Natural killer cell (primary cell): Measurements from ENCODE around the gene KLK5. TPM values are rescaled to one million over a fixed set of nuclear protein-coding genes. Genes with fewer than 3 reads are reported as not detected.

ENCODE experiments used
- ATAC-seq, 3 donors: fragments of 150-1000 bp in 2 of 3; fragments of 200-7000 bp in 1 of 3; cut with Tn5 transposase; 1 replicate in 1 of 3; 2 replicates in 2 of 3; pipeline ENCODE4 v1.10.0; 2021; ENCODE audit warnings: mild to moderate bottlenecking in 2 of 3, moderate library complexity in 2 of 3
- DNase-seq, 2 donors: peaks; one replicate each; pipeline versions ENCODE4 v3.0.0 to v3.0.0-alpha.2; 2013 to 2021; ENCODE audit warnings: mixed read lengths in 1 of 2
- H3K27ac ChIP-seq: one replicate; pipeline ENCODE4 v1.5.1; 2013; ENCODE audit warnings: mild to moderate bottlenecking, low read length
- H3K27me3 ChIP-seq: one replicate; pipeline ENCODE4 v1.6.1; 2013; ENCODE audit warnings: low read length; ENCODE audit not compliant: control insufficient read depth, insufficient read depth
- H3K36me3 ChIP-seq: one replicate; pipeline ENCODE4 v1.6.1; 2013; ENCODE audit warnings: low read length; ENCODE audit not compliant: control insufficient read depth, insufficient read depth
- H3K4me1 ChIP-seq: one replicate; pipeline ENCODE4 v1.6.1; 2013; ENCODE audit warnings: low read length; ENCODE audit not compliant: control insufficient read depth, insufficient read depth
- H3K4me3 ChIP-seq: one replicate; pipeline ENCODE4 v1.5.1; 2013; ENCODE audit warnings: low read length
- H3K9me3 ChIP-seq: one replicate; pipeline ENCODE4 v1.6.1; 2013; ENCODE audit warnings: low read length; ENCODE audit not compliant: control insufficient read depth, insufficient read depth
- H3K27ac Mint-ChIP-seq, 2 donors: one replicate each; pipeline ENCODE4 v1.8.0; 2022; ENCODE audit warnings: mild to moderate bottlenecking in 2 of 2, mixed read lengths in 2 of 2, moderate library complexity in 1 of 2
- H3K27me3 Mint-ChIP-seq, 2 donors: one replicate each; pipeline ENCODE4 v1.8.0; 2022; ENCODE audit warnings: low read depth in 2 of 2, mixed read lengths in 2 of 2
- H3K36me3 Mint-ChIP-seq: one replicate; pipeline ENCODE4 v1.8.0; 2022; ENCODE audit warnings: mixed read lengths
- H3K4me1 Mint-ChIP-seq, 2 donors: one replicate each; pipeline ENCODE4 v1.8.0; 2022; ENCODE audit warnings: mixed read lengths in 2 of 2
- H3K4me3 Mint-ChIP-seq: one replicate; pipeline ENCODE4 v1.8.0; 2022; ENCODE audit warnings: mild to moderate bottlenecking, moderate library complexity, mixed read lengths
- H3K9me3 Mint-ChIP-seq, 2 donors: one replicate each; pipeline ENCODE4 v1.8.0; 2022; ENCODE audit warnings: mixed read lengths in 2 of 2
- CTCF ChIP-seq: fragments of 200-600 bp; IDR thresholded peaks from one replicate; pipeline ENCODE4 v1.8.0; 2022; ENCODE audit warnings: antibody characterized with exemption
- WGBS: methylation state at CpG from one replicate; pipeline ENCODE4 v1.1.7; 2013; ENCODE audit warnings: missing lambda C conversion rate; ENCODE audit not compliant: insufficient coverage; 5-methylcytosine and 5-hydroxymethylcytosine counted together
- intact Hi-C: fragments of 100-400 bp; cut with micrococcal nuclease; formaldehyde crosslinking; loops from one replicate; pipeline ENCODE4 v1.14.2; 2022
- total RNA-seq, 4 donors: library from RNA; stranded (reverse); fragments of 120-200 nt in 1 of 4; gene quantifications; one replicate each; pipeline versions ENCODE4 v1.2.3 to v1.2.4, GENCODE V29; 2013 to 2022

The KLK5 gene
- total RNA-seq, 3 donors from 2014 or later (not counting 1 experiment from before 2014, with no cell fraction given): not detected

- peak in 1 of 2 donors; percentile 31 for DNase-seq
- ATAC-seq: peak in 2 of 3 donors; percentile 42 to 54
Observed at GRCh38 chr19:50912727-50913716, 39.8 kb downstream of the KLK5 start.

GRCh38 chr19:50912102-50912599, 40.7 kb downstream of the KLK5 start:
- Mint-ChIP-seq H3K27ac (no peak overlapping the region), H3K9me3 (no peaks in the 10 kb centered on the region), H3K4me1 (peaks cover 0 to 10% of the 10 kb centered on the region in 2 donors), H3K4me3 (no peak overlapping the region), H3K27me3 (peaks cover 35 to 40% of the 10 kb centered on the region in 2 donors), H3K36me3 (no peaks in the 10 kb centered on the region)
- no peak for TF ChIP-seq CTCF
- peaks cover 20% of the 10 kb centered on the region for H3K27me3 ChIP-seq
- no peak overlapping the region for H3K27ac ChIP-seq
- 24% methylated on average over 21 of the region's 21 CpGs for WGBS
- DNase-seq (no peak), ATAC-seq (no peak)
- H3K4me1 ChIP-seq: peaks cover 9% of the 10 kb centered on the region
- no peaks in the 10 kb centered on the region for H3K9me3 ChIP-seq
- no peak overlapping the region for H3K4me3 ChIP-seq
- H3K36me3 ChIP-seq: no peaks in the 10 kb centered on the region
- intact Hi-C loops: no loop called here

More at GRCh38 chr19:50912727-50913716, 39.8 kb downstream of the KLK5 start:
- no peak overlapping the region for H3K4me3 Mint-ChIP-seq
- H3K4me3 ChIP-seq: no peak overlapping the region
- peaks cover 0 to 10% of the 10 kb centered on the region in 2 donors for H3K4me1 Mint-ChIP-seq
- no peak overlapping the region for H3K27ac ChIP-seq
- no peaks in the 10 kb centered on the region for H3K36me3 ChIP-seq
- WGBS: 8% methylated on average over 28 of the region's 29 CpGs
- H3K9me3 Mint-ChIP-seq: no peaks in the 10 kb centered on the region
- peaks cover 27 to 36% of the 10 kb centered on the region in 2 donors for H3K27me3 Mint-ChIP-seq
- H3K4me1 ChIP-seq: peaks cover 9% of the 10 kb centered on the region
- TF ChIP-seq CTCF: no peak
- H3K36me3 Mint-ChIP-seq: no peaks in the 10 kb centered on the region
- no peak overlapping the region for H3K27ac Mint-ChIP-seq
- H3K9me3 ChIP-seq: no peaks in the 10 kb centered on the region
- intact Hi-C loops: no loop called here
- H3K27me3 ChIP-seq: peaks cover 20% of the 10 kb centered on the region

- Mint-ChIP-seq H3K9me3 (no peaks in the 10 kb centered on the region), H3K27ac (no peak within 1 kb of the TSS), H3K4me1 (peaks cover 0 to 10% of the 10 kb centered on the region in 2 donors), H3K27me3 (peaks cover 36 to 41% of the 10 kb centered on the region in 2 donors), H3K36me3 (no peaks in the 10 kb centered on the region), H3K4me3 (no peak within 1 kb of the TSS)
- Histone ChIP-seq H3K4me1 (peaks cover 9% of the 10 kb centered on the region), H3K36me3 (no peaks in the 10 kb centered on the region), H3K4me3 (no peak within 1 kb of the TSS), H3K27me3 (peaks cover 20% of the 10 kb centered on the region), H3K9me3 (no peaks in the 10 kb centered on the region), H3K27ac (no peak within 1 kb of the TSS)
- intact Hi-C loops: no loop called here
- WGBS: 66% methylated on average over 9 of the region's 9 CpGs
- peak in 1 of 3 donors; percentile 31 for ATAC-seq
- no peak for DNase-seq
- TF ChIP-seq CTCF: no peak
Observed at GRCh38 chr19:50911206-50912101, 41.4 kb downstream of the KLK5 start, which contains the start of gene KLK4. Gene KLK4, minus strand, starts transcription at chr19:50911395. Its CDS starts 657 bp downstream, at chr19:50910738.
